HuH-7.5 (cell line): ENCODE data around the gene KAT6B.
"Not testable (repeated sequence)": the region's sequence is repeated elsewhere in the genome, so short reads cannot be mapped to it uniquely, and the experiment has no call there.

Experiments used
- DNase-seq: peaks from one replicate; pipeline ENCODE4 v3.0.0; 2011; ENCODE audit warnings: low spot score

The KAT6B gene

DNA sequence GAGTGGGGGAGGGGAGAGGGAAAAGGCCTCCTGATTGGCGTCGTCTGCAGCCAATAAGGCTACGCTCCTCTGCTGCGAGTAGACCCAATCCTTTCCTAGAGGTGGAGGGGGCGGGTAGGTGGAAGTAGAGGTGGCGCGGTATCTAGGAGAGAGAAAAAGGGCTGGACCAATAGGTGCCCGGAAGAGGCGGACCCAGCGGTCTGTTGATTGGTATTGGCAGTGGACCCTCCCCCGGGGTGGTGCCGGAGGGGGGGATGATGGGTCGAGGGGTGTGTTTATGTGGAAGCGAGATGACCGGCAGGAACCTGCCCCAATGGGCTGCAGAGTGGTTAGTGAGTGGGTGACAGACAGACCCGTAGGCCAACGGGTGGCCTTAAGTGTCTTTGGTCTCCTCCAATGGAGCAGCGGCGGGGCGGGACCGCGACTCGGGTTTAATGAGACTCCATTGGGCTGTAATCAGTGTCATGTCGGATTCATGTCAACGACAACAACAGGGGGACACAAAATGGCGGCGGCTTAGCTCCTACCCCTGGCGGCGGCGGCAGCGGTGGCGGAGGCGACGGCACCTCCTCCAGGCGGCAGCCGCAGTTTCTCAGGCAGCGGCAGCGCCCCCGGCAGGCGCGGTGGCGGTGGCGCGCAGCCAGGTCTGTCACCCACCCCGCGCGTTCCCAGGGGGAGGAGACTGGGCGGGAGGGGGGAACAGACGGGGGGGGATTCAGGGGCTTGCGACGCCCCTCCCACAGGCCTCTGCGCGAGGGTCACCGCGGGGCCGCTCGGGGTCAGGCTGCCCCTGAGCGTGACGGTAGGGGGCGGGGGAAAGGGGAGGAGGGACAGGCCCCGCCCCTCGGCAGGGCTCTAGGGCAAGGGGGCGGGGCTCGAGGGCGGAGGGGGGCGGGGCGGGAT lies at the start of gene KAT6B:
TSS of gene KAT6B (plus strand) at position 459 of the 903 bp plus-strand sequence. CDS start 16,258 bp downstream, outside the sequence.
- DNase-seq: peak; percentile 96

DNA sequence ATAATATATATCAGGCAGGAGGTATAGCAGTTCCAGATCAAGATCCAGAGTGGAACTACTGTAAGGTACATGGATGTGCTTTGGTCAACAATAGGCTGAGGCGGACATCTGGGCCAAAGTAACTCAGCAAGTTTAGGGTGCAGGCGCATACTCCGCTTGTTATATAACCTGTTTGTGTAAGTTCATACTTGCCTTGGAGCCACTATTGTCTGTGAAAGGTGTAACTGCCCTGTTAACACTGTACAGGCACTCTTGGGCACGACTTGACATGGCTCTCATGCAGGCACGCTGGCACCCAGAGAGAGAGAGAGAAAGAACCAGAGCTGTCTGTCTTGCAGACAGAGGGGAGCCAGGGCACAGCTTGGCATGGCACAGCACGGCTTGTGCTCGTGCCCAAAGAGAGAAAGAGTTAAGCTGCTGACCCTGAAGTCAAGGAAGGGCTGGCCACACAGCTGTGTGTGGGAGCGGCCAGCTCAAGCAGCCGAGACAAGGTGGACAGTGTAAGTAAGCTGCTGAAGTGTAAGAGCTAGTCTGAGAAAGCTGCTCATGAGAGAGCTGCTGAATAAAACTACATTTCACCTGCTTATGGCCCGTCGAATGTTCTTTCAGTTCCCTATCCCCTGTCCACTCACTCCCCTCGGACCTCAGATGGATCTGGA lies 47.8 kb upstream of the KAT6B start:
- DNase-seq: no peak

DNA sequence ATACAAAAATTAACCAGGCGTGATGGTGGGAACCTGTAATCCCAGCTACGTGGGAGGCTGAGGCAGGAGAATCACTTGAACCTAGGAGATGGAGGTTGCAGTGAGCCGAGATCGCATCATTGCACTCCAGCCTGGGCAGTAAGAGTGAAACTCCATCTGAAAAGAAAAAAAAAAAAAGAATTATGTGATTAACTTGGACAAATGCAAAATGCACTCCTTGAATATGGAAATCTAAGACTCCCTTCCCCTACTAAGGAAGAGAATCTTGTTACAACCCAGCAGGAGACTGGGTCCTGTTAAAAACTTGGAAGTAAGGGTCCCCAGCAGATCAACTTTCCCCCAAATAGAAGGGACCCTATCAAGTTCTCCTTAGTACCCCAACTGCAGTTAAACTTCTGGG lies 44.5 kb upstream of the KAT6B start:
- DNase-seq: not testable (repeated sequence)

DNA sequence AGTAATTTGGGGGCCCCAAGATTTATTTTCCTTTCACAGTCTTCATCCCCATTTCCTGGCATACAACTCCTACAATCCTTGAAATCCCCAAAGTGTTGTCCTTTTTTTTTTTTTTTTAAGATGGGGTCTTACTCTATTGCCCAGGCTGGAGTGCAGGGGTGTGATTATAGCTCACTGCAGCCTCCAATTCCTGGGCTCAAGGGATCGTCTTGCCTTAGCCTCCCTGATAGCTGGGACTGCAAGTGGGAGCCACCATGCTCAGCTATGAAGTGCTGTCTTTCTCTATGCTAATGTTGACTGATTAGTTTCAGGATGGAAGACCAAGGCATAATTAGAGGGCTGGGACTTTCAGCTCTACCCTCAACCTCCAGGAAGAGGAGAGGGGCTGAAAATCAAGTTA lies 41.9 kb upstream of the KAT6B start:
- DNase-seq: no peak

DNA sequence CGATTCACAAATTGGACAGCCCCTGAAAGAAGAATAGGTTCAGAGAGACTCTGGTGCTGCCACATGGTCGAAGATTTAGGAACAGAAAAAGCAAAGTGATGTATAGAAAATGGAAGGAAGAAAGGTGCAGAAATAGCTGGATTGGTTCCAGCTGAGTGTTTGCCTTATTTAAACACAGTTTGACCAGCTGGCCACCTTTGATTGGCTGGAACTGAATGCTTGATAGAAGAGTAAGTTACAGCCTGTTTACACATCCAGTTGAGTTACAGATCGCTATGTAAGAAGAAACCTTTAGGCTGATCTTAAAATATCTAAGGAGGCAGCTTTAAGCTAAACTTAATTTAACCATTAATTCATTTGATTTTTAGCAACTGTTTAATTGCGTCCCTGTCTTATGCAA lies 40.3 kb upstream of the KAT6B start:
- no peak for DNase-seq

DNA sequence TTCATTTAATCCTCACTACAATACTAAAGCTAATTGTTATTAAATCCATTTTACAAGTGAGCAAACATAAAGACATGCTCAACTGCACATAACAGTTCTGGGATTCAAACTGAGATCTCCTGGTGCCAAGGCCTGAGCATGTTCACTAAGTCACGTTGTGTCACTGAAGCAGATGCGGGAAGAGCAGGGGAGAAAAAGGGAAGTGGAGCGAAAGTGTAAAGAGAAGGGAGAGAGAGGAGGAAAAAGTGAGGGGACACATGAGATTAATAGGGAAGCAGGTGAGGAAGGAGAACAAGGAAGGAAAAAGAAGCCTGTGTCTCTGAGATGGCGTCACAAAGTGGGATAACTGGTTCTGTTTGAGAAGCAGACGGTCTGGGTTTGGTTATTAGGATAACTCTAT lies 38.9 kb upstream of the KAT6B start:
- DNase-seq: no peak

DNA sequence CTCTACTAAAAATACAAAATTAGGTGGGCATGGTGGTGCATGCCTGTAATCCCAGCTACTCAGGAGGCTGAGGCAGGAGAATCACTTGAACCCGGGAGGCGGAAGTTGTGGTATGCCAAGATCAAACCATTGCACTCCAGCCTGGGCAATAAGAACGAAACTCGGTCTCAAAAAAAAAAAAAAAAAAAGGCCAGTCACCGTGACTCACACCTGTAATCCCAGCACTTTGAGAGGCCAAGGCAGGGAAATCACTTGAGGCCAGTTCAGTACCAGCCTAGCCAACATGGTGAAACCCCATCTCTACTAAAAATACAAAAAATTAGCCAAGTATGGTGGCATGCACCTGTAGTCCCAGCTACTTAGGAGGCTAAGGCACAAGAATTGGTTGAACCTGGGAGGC lies 34.4 kb upstream of the KAT6B start:
- not testable (repeated sequence) for DNase-seq

DNA sequence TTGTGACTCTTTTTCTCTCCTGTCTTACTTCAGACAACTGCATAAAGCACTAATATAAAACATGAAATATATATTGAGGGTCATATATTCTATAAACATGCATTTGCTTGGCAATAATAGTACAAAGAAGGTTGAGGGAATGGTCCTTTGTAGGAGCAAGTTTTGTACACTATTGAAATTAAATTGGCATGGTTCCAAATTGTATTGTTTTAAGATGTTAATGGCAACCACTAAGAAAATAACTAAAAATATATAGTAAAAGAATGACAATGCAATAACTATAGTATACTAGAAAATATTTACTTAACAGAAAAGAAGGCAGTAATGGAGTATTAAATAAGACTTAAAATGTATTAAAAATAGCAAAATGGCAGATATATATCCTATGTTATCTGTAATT lies 33.7 kb upstream of the KAT6B start:
- no peak for DNase-seq

DNA sequence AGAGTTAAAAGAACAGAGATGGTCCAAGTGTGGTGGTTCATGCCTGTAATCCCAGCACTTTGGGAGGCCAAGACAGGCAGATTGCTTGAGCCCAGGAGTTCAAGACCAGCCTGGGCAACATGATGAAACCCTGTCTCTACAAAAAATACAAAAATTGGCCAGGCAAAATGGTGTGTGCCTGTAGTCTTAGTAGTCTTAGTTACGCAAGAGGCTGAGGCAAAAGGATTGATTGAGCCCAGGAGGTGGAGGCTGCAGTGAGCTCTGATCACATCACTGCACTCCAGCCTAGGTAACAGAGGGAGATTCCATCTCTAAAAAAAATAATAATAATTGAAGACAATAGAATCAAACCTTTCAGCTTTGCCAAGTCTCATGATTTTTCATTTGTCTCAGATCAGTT lies 33.2 kb upstream of the KAT6B start:
- DNase-seq: not testable (repeated sequence)

DNA sequence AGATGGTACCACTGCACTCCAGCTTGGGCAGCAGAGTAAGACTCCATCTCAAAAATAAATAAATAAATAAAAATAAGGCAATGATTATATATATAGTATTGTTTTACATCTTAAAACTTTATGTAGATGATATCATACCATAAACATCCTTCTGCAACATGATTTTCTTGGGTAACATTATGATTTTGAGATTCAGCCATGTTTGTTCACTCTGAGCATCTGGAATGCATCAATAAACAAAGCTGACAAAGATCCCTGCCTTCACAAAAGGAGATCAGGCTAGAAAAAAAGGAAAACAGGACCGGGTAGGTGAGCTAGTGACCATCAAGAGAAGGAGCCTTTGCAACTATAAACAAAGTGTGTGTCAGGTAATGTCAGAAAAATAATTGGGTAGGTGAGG lies 31.9 kb upstream of the KAT6B start:
- no peak for DNase-seq

DNA sequence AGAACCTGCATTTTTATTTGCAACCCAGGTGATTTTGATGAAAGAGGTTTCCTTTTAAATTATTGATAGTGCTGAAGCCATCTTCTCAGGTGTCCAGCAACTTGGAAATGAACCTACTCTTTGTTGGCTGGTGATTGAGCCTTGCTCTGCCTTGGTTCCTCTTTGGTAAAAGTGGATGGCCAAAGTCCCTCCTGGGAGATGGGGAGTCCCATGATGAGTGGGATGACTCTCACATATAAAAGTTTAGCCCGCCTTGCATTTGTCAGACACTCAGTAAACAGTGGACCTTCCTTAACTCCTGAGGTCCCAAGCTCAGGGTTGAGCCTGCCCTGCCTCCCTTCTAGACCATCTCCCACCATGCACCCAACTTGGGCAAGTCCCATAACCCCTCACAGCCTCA lies 28.9 kb upstream of the KAT6B start:
- no peak for DNase-seq

DNA sequence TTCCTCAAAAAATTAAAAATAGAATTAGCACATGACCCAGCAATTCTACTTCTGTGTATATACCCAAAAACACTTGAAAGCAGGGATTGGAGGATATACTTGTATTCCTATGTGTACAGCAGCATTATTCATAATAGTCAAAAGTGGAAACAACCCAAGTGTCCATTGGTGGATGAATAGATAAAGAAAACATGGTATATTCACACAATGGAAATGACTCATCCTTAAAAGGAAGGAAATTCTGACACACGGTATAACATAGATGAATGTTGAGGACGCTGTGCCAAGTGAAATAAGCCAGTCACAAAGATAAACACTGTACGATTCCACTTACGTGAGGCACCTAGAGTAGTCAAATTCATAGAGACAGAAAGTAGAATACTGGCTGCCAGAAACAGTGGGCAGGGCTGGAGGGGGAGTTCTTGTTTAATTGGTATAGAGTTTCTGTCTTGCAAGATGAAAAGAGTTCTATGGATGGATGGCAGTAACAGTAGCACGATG lies 26.6 kb upstream of the KAT6B start:
- no peak for DNase-seq

DNA sequence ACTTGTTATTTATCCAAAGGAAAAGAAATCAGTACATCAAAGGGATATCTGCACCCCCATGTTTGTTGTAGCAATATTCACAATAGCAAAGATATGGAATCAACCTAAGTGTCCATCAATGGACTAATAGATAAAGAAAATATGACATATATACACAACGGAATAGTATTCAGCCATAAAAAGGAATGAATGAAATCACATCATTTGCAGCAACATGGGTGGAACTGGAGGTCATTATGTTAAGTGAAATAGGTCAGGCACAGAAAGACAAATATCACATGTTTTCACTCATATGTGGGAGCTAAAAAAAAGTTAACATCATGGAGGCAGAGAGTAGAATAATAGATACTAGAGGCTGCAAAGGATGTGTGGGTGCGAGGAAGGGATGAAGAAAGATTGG lies 25.0 kb upstream of the KAT6B start:
- no peak for DNase-seq

DNA sequence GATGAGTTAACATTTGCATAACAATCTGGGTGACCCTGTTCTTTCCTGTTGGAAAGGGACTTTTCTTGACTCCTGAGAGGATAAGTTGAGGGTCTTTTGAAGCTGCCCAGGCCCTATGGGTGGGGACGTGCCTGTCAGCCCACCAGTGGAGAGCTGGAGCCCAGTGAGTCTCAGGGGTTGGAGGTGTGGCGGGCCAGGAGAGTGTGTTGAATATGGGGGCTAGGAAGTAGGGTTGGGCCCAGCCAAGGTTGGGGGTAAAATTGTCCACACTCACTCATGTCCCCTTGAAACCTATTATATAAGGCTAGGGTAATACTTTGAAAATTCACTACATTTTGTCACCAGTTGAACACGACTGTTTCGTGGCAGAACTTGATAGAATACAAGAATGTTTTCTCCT lies 17.9 kb upstream of the KAT6B start:
- no peak for DNase-seq

DNA sequence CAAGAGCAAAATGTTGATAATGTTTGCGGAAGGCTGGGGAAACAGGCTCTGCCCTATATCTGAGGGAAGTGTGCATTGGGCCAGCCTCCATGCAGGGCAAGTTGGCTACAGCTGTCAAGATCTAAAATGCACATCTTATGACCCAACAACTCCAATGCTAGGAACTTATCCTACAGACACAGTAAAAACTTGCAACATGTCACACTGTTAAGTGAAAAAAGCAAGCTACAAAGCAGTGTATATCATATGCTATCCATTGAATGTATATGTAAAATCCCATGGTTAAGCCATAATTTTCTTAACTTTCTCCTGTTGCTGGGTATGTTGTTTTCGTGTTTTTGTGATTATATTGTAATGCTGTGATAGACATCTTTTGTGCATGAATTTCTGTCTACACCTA lies 16.3 kb upstream of the KAT6B start:
- no peak for DNase-seq

DNA sequence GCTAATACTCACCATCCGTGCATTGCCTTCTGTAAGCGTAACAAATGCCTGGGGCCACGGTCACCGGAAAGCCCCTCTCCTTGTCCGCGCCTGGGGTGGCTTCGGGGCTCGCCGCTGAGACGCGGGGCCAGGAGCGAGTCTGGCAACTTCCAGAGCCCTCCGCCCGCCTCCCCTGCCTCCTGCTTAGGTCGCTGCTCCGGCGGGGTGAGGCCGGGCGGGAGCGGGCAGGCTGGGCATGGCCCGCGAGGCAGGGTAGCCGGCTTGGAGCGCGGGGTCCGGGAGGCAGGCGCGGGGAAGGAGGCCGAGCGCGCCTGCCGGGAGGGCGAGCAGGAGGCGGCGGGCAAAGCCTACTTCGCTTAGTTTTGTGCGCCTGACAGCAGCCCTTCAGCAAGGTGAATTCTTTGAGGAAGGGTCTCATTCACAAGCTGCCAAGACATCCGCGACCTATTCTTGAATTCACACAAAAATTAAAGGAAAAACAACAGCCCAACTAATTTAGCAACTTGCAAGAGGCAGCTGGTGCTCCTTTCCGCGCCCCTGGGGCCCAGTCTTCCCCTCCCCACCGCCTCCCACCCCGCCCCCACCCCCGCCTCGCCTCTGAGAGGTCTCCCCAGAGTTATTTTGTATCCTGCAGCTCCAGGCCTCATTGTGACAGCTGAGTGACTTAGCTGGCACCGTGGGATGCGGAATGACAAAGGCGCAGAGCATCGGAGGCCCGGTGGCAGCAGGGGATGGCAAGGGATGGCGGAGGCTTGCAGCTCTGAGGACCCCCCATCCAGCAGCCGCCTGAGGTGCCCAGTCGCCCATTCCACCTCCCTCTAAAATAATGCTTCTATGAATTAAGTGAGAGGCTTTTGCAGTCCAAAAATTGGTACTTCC lies 12.8 kb upstream of the KAT6B start:
- DNase-seq: no peak

DNA sequence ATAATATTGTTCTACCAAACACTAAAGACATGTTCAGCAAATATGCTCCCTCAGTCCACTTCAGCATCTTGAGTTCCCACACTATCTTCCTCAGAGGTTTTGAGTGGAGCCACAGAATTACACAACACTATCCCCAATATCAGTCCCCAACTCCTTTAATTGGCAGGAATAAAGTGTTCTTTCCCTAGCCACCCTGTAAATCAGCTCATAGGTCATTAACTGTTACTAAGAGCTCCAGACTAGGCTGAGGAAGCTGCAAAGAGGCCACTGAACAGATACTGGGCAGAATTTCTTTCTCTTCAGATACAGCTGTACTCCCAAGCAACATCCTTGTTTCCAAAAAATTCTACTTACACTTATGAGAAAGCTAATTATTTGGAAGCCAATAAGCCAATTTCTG lies 11.6 kb upstream of the KAT6B start:
- no peak for DNase-seq

DNA sequence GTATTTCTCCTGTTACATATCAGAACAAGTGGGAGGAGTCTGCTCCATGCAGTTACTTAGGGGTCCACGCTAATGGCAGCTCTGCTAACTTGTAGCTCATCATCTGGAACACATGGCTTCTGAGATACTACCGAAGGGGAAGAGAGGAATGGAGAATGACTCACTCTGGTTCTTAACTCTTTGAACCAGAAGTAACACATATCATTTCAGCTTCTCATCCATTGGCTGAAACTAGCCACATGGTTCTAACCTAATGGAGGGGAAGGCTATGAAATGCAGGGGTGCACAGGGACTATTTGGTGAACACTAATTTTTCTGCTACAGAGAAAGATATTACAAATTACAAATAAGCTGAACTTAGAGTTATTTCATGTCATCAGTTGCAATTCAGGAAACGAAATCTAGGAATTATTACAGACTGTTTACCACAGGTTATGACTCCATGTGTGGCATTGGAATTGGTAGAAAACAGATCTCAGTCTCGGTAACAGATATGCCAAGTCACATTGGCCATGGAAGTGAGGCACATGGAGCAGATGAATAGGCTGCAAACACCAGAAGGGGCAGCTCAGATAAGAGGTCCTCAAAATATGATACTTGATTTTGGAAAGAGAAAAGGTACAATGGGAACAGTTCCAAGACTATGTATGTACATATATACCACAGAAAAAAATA lies 9.4 kb upstream of the KAT6B start:
- DNase-seq: no peak

DNA sequence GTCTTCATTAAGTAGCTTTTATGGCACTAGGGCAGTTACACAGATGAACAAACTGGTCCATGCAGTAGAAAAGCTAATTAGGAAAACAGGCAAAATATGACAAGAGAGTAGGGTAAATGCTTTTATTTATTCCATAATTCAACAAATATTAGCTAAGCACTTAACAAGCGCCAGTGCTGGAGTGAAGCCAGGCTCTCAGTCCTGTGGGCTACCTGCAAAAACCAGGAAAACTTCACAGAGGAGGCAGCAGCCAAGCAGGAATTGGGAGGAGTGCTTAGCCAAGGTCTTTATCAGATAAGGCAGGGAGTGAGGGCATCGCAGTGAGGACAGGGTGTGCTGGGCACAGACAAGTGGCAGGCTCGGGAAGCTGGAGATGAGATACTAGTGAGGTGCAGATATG lies 4.9 kb upstream of the KAT6B start:
- no peak for DNase-seq

DNA sequence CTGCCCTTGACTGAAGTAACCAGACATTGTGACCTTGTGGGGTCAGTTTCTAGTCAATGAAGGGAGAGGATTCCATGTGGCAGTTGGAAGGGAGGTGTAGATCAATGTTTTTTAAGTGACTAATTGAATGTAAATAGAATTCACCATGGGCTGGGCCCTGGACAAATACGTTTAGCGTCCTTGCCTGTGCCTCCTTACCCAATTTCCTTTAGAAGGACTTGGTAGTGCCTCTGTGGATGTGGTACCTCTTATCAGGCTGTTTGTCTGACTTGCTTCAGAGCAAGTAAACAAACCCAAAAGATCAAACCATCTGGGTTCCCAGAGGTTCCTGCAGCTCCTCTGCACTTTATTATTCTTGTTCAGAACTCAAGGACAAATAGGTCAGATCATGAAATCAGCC lies 4.3 kb upstream of the KAT6B start:
- DNase-seq: peak; percentile 29

DNA sequence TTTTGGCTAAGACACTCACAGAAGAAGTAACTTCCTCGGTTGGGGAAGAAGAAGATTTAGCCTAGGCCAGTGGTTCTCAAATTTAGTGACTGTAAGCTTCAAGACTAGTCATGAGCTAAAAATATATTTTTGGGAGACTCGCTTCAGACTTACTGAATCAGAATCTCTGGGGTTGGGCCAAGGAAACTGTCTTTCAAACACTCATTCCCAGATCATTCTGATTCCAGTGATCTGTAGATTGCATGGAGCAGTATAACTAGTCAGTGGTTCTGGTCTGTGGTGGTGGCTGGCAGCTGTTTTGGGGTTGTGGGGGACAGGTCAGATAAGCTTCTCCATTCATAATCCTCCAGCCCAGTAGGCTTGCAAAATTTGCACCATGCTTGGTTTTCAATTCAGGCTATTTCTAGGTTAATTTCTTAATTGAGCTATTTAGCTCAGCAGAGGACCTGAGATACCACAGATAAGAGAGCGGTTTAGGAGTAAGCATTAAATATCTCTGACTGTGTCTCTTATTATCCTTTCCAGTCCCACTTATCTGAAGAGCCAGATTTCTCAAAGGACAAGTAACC lies 3.8 kb upstream of the KAT6B start:
- no peak for DNase-seq

DNA sequence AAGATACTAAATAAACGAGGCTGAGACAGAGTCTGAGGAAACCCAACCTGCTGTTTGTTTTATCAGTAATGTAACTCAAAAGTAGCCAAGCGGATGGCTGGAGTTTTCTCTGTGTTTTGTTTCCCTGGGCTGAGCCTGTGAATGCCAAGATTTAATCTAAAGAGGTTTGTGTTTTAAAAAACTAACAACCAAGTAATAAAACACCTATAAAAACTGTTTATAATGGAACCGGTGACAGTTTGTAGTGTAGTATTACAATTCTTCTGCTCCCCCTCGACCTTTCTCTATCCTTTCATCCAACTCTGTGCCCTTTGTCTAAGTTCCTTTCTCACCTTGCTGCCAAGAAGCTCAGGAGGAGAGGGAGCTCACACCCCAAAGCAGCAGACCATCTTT lies 2.6 kb upstream of the KAT6B start:
- DNase-seq: no peak
